ENCODE measurements around the gene DCXR. TPM values are rescaled to one million over a fixed set of nuclear protein-coding genes. Genes with fewer than 3 reads are reported as not detected.
A peak's percentile ranks its signal among the peaks of the same experiment; 100 is the strongest.

DCXR gene
- total RNA-seq, 2 experiments from 2014 or later: 93.3 to 104 TPM

DNA sequence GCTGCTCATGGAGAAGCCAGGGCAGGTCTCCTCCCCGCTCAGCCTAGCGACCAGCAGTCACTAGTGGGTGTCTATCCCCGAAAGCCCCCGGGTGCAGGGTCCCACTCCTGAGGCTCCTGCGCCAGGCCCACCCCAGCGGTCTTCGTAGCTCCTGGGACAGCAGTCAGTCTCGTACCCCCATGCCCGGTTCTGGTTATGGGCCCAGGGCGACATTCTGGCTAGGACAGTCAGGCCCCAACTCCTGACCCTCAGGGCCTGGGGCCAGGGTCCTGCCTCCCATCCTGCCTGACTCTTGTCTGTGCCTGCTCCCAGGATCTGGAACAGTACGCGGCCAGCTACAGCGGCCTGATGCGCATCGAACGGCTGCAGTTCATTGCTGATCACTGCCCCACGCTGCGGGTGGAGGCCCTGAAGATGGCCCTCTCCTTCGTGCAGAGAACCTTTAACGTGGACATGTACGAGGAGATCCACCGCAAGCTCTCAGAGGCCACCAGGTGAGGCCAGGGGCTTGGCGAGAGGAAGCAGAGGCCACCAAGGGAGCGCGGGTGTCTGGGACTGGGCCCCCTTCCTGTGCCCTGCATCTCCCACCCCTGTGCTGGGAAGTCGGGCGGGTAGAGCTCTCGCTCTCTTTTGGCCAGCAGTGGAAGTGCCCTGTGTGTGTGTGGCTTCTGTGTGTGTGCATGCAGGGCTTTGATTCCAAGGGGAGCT lies 16.2 kb upstream of the DCXR start:
- no peak for DNase-seq
- Mint-ChIP-seq H3K4me1 (peaks cover 14% of the 10 kb centered on the region), H3K4me3 (peak overlapping the region; percentile 91), H3K36me3 (no peaks in the 10 kb centered on the region), H3K27ac (peak overlapping the region; percentile 63), H3K27me3 (no peaks in the 10 kb centered on the region), H3K9me3 (no peaks in the 10 kb centered on the region)

DNA sequence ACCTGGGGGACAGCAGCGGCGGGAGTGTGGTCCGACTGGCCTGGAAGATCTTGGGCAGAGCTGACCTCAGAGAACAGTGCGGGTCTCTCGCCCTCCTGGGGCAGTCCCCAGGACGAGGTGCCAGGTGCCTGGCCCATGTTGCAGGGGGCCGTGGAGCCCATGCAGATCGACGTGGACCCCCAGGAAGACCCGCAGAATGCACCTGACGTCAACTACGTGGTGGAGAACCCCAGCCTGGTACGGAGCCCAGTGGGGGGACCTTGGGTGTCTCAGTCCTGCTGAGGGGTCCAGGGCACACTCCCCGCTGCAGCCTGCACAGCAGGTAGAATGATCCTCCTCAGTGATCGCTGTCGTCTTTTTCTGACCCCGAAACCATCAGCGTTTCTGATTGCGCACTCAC lies 15.6 kb upstream of the DCXR start:
- DNase-seq: no peak
- Mint-ChIP-seq H3K4me1 (peaks cover 14% of the 10 kb centered on the region), H3K9me3 (no peaks in the 10 kb centered on the region), H3K27me3 (no peaks in the 10 kb centered on the region), H3K36me3 (no peaks in the 10 kb centered on the region), H3K27ac (no peak overlapping the region), H3K4me3 (peak overlapping the region; percentile 91)

DNA sequence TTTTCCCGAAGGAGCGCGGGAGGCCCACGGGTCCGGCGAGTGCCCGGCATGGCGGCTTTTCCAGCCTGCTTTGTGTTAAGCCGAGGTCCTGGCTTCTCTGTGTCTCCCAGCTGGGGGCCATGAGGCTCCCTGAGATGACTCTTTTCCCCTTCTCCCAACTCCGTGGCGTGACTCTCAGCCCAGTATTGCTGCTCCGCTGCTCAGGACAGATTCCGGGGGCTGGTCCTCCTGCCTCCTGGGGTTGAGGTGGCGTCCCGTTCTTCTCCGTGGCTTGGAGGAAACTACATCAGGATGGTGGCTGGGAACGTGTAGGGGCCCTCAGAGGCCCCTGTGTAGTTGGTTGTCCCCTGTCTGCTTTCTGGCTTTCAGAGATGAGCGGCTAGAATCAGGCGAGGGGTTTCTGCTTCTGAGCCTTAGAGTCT lies 15.2 kb upstream of the DCXR start:
- Mint-ChIP-seq H3K27me3 (no peaks in the 10 kb centered on the region), H3K4me1 (peaks cover 15% of the 10 kb centered on the region), H3K36me3 (no peaks in the 10 kb centered on the region), H3K27ac (peak overlapping the region; percentile 56), H3K4me3 (peak overlapping the region; percentile 91), H3K9me3 (no peaks in the 10 kb centered on the region)
- DNase-seq: no peak

DNA sequence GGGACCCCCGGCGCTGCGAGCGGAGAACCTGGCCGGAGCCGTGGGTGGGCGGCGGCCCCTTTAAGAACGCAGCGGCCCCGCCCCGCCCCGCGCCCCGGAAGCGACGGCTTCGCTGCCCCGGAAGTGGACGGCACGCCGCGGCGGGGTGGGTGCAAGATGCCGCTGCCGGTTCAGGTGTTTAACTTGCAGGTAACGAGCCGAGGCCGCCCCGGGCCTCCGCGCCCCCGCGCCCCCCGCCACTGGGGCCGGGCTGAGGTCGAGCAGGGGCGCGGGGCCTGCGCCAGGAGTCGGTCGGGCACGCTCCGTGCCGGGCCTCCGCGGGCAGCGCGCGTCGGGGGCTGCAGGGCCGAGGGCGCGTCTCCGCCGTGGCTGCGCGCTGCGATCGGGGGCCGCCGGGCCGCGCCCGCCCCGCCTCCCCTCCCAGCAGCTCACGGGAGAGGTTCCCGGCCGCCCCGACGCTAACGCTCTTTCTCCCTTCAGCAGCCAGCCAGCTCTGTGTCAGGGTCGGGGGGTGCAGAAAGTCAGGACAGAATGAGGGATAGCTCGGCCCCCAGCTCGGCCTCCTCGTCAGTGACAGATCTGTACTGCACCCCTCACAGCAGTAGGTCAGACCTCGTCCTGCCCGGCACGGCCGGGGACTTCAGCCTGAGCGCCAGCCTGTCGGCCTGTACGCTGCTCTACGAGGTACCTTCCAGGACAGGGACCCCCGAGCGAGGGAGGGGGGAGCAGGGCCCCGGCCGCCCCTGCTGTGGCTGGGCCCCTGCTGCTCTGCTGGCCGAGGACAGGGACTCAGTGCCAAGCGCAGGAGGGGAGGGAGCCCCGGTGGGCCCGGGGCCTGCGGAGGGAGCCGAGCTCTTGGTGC lies 14.5 kb upstream of the DCXR start, which contains the start of the genes GPS1 and RFNG:
Gene GPS1, plus strand, starts transcription at position 123 of the 862 bp plus-strand sequence. Its CDS starts 34 bp downstream, at position 157.
Gene RFNG, minus strand, starts transcription at position 36 of the 862 bp plus-strand sequence. CDS start 45 bp downstream, outside the sequence.
- peaks cover 16% of the 10 kb centered on the region for H3K4me1 Mint-ChIP-seq
- no peaks in the 10 kb centered on the region for H3K36me3 Mint-ChIP-seq
- peak; percentile 89 for DNase-seq
- H3K27me3 Mint-ChIP-seq: no peaks in the 10 kb centered on the region
- H3K4me3 Mint-ChIP-seq: peak within 1 kb of the TSS; percentile 91
- H3K27ac Mint-ChIP-seq: peak within 1 kb of the TSS; percentile 56
- no peaks in the 10 kb centered on the region for H3K9me3 Mint-ChIP-seq

DNA sequence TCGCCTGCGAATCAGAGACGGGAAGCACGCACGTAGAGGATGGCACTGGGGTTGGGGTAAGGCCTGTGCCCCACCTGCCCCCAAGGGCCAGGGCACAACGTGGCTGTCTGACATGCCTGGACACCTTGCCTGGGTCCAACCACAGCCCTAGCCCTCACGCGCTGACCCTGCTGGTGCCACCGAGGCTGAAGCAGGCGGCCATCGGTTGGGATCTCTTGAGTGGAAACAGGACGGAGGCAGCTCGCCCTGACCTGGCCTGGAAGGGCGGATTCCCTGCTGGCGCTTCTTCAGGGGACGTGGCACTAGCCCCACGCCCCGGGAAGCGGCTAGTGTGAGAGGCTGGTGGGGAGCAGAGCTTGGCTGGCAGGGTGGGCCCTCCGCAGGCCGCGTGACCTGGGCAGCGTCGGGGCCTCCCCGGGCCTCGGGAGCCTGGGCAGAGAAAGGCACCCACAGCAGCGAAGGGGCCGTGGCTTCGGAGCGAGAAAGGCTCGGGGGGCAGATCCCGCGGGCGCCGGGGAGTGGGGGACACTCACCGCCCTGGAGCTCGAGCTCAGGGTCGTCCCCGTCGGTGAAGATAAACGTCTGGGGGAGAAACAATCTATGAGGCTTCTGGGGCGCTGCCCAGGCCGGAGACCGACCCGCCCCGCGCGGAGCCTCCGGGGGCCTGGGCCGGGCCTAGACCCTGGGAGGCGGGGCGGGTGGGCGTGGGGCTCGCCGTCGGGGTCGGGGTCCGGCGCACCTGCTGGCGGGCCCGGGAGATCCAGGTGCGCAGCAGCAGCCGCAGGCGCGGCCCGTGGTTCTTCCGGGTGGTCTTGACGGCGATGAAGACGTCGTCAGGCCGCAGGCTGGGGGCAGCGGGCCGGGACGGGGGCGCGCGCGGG lies 13.5 kb upstream of the DCXR start:
- H3K4me3 Mint-ChIP-seq: peak overlapping the region; percentile 82
- peak overlapping the region; percentile 47 for H3K27ac Mint-ChIP-seq
- H3K36me3 Mint-ChIP-seq: no peaks in the 10 kb centered on the region
- H3K27me3 Mint-ChIP-seq: no peaks in the 10 kb centered on the region
- no peaks in the 10 kb centered on the region for H3K9me3 Mint-ChIP-seq
- DNase-seq: no peak
- H3K4me1 Mint-ChIP-seq: peaks cover 16% of the 10 kb centered on the region

DNA sequence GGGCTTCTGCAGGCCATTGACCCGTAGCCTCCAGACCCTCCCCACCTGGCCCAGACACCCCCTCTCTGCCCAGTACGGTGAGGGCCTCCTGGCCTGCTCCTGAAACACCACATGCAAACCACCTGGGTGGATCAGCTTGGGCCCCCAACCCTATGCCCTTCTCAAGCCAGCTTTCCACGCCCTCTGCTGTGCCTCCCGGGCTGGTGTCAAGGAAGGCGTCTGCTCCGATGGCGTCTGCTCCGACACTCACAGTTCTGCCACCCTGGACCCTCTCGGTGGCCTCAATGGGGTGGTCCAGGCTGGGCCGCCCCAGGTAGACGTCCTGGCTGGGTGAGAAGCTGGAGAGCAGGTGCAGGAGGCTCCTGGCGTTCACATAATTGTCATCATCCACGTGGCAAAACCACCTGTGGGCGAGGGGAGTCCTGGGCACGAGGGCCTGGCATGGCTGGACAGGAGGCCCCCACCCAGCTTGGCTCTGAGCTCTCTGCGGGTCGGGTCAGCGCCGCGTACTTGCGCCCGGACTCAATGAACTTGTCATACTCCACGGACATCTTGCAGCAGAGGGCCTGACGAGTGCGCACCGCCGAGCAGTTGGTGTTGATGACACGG lies 12.8 kb upstream of the DCXR start:
- DNase-seq: no peak
- H3K4me1 Mint-ChIP-seq: peaks cover 16% of the 10 kb centered on the region
- H3K27ac Mint-ChIP-seq: peak overlapping the region; percentile 47

DNA sequence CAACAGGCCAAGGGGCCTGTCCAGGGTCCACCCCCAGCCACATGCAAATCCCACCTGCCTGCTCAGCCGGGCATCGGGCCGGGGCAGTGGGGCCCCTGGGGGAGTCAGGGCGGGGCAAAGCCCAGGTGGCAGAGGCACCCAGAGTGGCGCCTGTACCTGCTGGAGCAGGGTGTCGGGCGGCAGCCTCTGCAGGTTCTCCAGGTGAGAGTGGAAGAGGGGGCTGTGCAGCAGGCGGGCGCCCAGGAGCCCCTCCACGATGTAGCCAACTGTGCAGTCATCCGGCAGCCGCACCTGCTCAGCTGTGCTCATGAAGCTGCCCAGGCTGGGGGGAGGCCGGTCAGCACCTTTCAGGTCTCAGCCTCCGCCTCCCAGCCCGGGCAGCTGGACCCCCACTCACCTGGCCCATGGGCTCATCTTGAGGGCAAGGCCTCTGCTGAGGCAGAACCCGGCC lies 12.0 kb upstream of the DCXR start:
- Mint-ChIP-seq H3K4me3 (no peak overlapping the region), H3K27me3 (no peaks in the 10 kb centered on the region), H3K36me3 (no peaks in the 10 kb centered on the region), H3K27ac (no peak overlapping the region), H3K9me3 (no peaks in the 10 kb centered on the region), H3K4me1 (peaks cover 14% of the 10 kb centered on the region)
- no peak for DNase-seq

More for the DNA sequence above, 12.8 kb upstream of the DCXR start:
- Mint-ChIP-seq H3K9me3 (no peaks in the 10 kb centered on the region), H3K36me3 (no peaks in the 10 kb centered on the region), H3K27me3 (no peaks in the 10 kb centered on the region), H3K4me3 (peak overlapping the region; percentile 82)

DNA sequence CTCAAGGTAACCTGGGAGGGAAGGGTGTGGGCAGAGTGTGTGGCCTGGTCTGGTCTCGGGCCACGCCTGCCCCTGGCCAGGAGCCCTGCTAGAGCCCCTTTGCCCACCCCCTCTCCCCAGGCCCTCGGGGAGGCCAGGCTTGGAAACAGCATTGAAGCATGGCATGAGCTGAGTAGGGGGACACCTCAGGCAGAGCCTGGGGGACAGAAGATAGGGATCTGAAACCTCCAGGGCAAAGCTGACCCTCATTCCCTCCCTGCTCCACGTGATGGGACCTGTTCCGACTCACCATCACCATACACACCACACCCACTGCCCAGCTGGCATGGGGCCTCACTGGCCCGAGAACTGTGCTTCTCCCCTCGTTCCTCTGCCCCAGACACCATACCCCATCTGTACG lies 11.6 kb upstream of the DCXR start:
- Mint-ChIP-seq H3K9me3 (no peaks in the 10 kb centered on the region), H3K27me3 (no peaks in the 10 kb centered on the region), H3K27ac (no peak overlapping the region), H3K4me3 (no peak overlapping the region), H3K36me3 (no peaks in the 10 kb centered on the region), H3K4me1 (peaks cover 14% of the 10 kb centered on the region)
- no peak for DNase-seq

DNA sequence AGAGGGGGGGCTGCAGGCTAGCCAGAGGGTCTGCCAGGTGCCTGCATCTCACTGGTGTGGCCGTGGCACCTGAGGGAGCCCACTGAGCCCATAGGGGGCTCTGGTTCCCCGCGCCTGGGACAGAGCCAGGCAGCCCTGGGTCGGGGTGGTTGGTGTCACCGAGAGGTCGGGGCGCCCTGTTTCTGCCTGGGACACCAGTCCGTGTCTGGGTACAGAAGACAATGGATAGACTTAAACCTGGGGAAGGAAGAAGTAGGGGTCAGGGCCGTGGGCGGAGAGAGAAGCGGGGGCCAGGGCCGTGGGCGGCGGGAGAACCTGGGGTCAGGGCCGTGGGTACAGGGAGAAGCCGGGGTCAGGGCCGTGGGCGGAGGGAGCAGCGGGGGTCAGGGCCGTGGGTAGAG lies 11.1 kb upstream of the DCXR start:
- peaks cover 14% of the 10 kb centered on the region for H3K4me1 Mint-ChIP-seq
- no peaks in the 10 kb centered on the region for H3K27me3 Mint-ChIP-seq
- no peak for DNase-seq
- no peak overlapping the region for H3K27ac Mint-ChIP-seq
- no peaks in the 10 kb centered on the region for H3K36me3 Mint-ChIP-seq
- no peaks in the 10 kb centered on the region for H3K9me3 Mint-ChIP-seq
- no peak overlapping the region for H3K4me3 Mint-ChIP-seq

DNA sequence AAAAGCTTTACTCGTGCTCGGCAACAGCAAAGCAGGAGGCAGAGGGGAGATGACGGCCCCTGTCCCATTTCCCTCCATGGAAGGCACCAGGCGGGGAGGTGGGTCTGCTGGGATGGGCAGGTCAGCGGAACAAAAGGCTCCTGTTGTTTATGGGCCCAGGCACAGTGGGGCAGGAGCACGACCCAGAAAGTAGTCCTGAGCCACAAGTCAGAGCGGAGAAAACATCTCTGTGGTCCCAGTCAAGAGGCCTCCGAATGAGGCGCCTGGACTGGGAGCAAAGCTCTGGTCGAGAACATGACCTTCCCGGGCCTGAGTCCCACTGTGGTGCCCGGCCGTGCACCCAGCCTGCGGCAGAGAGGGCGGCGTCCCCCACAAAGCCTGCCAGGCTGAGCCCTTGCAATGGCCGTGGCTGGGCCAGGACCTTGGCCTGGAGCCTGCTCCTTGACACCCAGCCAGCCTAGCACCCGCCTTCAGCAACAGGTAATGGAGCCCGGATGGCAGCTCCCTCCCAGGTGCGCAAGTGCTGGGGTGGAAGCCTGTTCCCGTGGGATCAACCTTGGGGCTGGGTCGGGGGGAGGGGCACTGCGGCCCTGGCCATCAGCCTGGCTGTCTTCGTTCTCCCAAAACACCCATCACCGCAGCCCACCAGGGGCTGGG lies 10.5 kb upstream of the DCXR start:
- Mint-ChIP-seq H3K4me3 (no peak overlapping the region), H3K27ac (no peak overlapping the region), H3K9me3 (no peaks in the 10 kb centered on the region), H3K36me3 (no peaks in the 10 kb centered on the region), H3K4me1 (peaks cover 10% of the 10 kb centered on the region), H3K27me3 (no peaks in the 10 kb centered on the region)
- DNase-seq: no peak

DNA sequence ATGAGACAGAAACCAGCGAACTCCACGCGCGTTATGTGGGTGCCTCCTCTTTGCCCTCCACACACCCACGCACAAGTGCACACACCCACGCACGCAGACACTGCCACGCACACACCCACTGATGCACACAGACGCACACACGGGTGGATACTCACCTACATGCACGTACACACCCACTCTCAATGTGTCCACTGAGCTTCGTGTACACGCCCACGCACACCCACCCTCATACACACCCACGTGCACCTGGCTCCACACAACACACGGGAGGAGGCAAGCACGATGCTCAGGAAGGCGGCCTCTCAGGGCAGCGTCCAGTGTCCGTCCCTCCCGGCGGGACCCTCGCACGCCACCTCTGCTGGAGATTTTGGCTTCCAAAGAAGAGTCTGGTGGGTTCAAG lies 9.9 kb upstream of the DCXR start:
- no peaks in the 10 kb centered on the region for H3K27me3 Mint-ChIP-seq
- no peaks in the 10 kb centered on the region for H3K36me3 Mint-ChIP-seq
- peaks cover 6% of the 10 kb centered on the region for H3K4me1 Mint-ChIP-seq
- DNase-seq: no peak
- no peak overlapping the region for H3K27ac Mint-ChIP-seq
- no peaks in the 10 kb centered on the region for H3K9me3 Mint-ChIP-seq
- no peak overlapping the region for H3K4me3 Mint-ChIP-seq

DNA sequence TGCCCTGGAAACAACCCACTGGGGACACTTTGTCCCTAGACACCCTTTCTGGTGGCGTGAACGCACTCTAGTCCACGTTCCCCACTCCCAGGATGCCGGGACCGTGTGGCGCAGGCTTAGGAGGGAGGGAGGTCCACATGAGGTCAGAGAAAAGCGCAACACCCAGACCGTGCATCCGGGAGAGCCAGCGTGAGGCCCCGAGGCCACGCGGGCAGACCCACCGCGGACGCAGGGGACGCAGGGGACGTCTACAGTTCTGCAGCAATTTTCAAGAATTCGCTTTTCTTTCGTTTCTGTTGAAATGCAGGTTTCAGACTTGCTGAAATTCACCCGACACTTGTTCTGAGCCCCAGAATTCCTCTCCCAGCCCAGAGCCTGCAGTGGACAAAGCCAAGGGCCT lies 9.4 kb upstream of the DCXR start:
- peaks cover 6% of the 10 kb centered on the region for H3K4me1 Mint-ChIP-seq
- no peak overlapping the region for H3K4me3 Mint-ChIP-seq
- H3K36me3 Mint-ChIP-seq: no peaks in the 10 kb centered on the region
- H3K9me3 Mint-ChIP-seq: no peaks in the 10 kb centered on the region
- no peak overlapping the region for H3K27ac Mint-ChIP-seq
- DNase-seq: no peak
- H3K27me3 Mint-ChIP-seq: no peaks in the 10 kb centered on the region

DNA sequence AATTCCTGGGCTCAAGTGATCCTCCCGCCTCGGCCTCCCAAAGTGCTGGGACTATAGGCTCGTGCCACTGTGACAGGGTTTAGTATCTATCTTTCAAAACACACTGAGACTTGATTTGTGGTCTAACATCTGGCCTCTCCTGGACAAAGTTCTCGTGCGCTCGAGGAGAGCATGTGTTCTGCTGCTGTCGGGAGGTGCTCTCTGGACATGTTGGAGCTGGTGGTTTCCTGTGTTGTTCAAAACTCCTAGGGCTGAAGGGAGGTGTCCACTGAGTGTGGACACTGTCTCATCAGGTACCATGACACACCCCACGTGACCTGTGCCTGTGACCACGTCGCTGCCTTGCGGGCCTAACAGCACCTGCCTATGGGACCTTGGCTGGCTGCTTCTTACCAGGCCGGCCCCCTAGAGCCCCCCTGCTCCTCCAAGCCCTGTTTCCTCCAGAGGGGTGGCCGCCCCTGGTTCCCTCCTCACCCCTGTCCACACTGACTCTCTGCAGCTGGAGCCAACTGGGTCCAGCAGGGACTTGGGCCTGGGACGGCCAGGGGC lies 8.5 kb upstream of the DCXR start:
- DNase-seq: no peak
- H3K27me3 Mint-ChIP-seq: no peaks in the 10 kb centered on the region
- H3K27ac Mint-ChIP-seq: no peak overlapping the region
- no peaks in the 10 kb centered on the region for H3K9me3 Mint-ChIP-seq
- H3K36me3 Mint-ChIP-seq: no peaks in the 10 kb centered on the region
- no peak overlapping the region for H3K4me3 Mint-ChIP-seq
- peaks cover 6% of the 10 kb centered on the region for H3K4me1 Mint-ChIP-seq

DNA sequence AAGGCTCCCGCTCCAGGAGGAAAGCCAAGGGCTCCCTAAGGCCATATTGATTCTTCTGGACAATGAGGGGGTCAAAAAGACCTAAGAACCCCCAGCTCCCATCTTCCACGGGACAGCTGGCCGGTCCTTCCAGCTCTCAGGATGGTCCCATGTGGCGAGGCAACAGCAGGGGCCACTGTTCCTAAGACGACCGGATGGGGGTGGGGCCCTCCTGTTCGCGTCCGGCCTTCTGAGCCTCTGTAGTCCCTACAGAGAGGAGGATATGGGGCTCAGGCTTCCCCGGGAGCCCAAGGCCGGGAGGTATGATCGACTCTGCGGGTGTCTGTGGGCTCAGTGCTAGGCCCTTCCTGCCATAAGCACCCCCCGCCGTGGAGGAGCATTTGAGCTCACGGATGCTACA lies 6.0 kb upstream of the DCXR start:
- Mint-ChIP-seq H3K27ac (no peak overlapping the region), H3K36me3 (no peaks in the 10 kb centered on the region), H3K4me3 (no peak overlapping the region), H3K4me1 (peaks cover 8% of the 10 kb centered on the region), H3K27me3 (no peaks in the 10 kb centered on the region), H3K9me3 (no peaks in the 10 kb centered on the region)
- DNase-seq: no peak
